Omental fat pad (tissue), 4 donors: ENCODE results near the gene NSL1. TPM values are rescaled to one million over a fixed set of nuclear protein-coding genes. Genes with fewer than 3 reads are reported as not detected.
"Not testable (repeated sequence)": the region's sequence is repeated elsewhere in the genome, so short reads cannot be mapped to it uniquely, and the experiment has no call there.

Experiments
- ATAC-seq: fragments of 150-250 bp; one replicate; pipeline ENCODE4 v1.9.1; 2016; ENCODE audit warnings: mild to moderate bottlenecking, moderate library complexity; ENCODE audit not compliant: low FRiP score
- DNase-seq: peaks from one replicate; pipeline ENCODE4 v3.0.0-alpha.2; 2019; ENCODE audit warnings: low spot score
- CTCF ChIP-seq, 3 donors: fragments of 450-650 bp; IDR thresholded peaks; one replicate each; pipeline ENCODE4 v1.5.1; 2016 to 2017; ENCODE audit warnings: antibody characterized with exemption in 3 of 3, mild to moderate bottlenecking in 3 of 3, moderate library complexity in 2 of 3
- total RNA-seq, 4 donors: library from RNA; depleted of rRNA; stranded (reverse); fragments of >200 nt; gene quantifications; one replicate each; pipeline ENCODE4 v1.1.0, GENCODE V29; 2016

NSL1 gene
- total RNA-seq, 4 donors from 2014 or later, result 17.8 to 32.2 (median 27.3) TPM

GRCh38 chr1:212737559-212737958, 54.0 kb downstream of the NSL1 start:
- DNase-seq, result no peak
- TF ChIP-seq CTCF (IDR thresholded peaks at IDR 0.05), result no peak
- ATAC-seq, result no peak

GRCh38 chr1:212733109-212733508, 58.5 kb downstream of the NSL1 start:
- no peak for DNase-seq
- TF ChIP-seq CTCF (IDR thresholded peaks at IDR 0.05), result no peak
- ATAC-seq, result no peak

GRCh38 chr1:212731630-212732029, 59.9 kb downstream of the NSL1 start:
- no peak for ATAC-seq
- no peak for DNase-seq
- no peak for TF ChIP-seq CTCF (IDR thresholded peaks at IDR 0.05)

- DNase-seq (no peak), ATAC-seq (no peak)
- TF ChIP-seq CTCF (IDR thresholded peaks at IDR 0.05), result no peak
These were observed 63.0 kb downstream of the NSL1 start for GRCh38 chr1:212728606-212729005.

- DNase-seq, result no peak
- TF ChIP-seq CTCF (IDR thresholded peaks at IDR 0.05), result no peak
- ATAC-seq, result no peak
These were observed 64.0 kb downstream of the NSL1 start for GRCh38 chr1:212727386-212728181.

- ATAC-seq, DNase-seq: not testable (repeated sequence)
These were observed 66.9 kb downstream of the NSL1 start for GRCh38 chr1:212724679-212725078.

GRCh38 chr1:212722270-212722957, 69.2 kb downstream of the NSL1 start:
- no peak for DNase-seq
- ATAC-seq, result no peak
- TF ChIP-seq CTCF (IDR thresholded peaks at IDR 0.05), result no peak
